Measurements from ENCODE around the gene TCERG1L.
A peak's percentile ranks its signal among the peaks of the same experiment; 100 is the strongest.

DNA sequence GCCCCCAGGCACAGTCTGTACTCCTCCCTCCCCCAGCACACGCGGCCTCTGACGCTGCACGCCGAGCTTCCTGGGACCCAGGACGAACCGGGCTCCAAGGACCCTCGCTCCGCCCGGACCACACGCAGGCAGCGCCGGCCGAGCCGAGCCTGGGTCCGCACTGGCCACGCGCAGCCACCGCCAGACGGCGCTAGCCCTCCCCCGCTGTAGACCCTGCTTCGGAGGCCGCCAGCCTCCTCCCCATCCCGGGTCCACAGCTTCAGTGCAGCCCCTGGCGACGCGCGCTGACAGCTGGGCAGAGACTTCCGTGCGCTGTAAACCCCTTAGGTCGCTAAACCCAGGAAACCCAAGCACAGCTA is 936 bp upstream of the TCERG1L start:
- TF ChIP-seq, protein P1, sequence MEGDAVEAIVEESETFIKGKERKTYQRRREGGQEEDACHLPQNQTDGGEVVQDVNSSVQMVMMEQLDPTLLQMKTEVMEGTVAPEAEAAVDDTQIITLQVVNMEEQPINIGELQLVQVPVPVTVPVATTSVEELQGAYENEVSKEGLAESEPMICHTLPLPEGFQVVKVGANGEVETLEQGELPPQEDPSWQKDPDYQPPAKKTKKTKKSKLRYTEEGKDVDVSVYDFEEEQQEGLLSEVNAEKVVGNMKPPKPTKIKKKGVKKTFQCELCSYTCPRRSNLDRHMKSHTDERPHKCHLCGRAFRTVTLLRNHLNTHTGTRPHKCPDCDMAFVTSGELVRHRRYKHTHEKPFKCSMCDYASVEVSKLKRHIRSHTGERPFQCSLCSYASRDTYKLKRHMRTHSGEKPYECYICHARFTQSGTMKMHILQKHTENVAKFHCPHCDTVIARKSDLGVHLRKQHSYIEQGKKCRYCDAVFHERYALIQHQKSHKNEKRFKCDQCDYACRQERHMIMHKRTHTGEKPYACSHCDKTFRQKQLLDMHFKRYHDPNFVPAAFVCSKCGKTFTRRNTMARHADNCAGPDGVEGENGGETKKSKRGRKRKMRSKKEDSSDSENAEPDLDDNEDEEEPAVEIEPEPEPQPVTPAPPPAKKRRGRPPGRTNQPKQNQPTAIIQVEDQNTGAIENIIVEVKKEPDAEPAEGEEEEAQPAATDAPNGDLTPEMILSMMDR (IDR thresholded peaks at IDR 0.05): peak in 1 of 4 experiments; percentile 35
- TF ChIP-seq POLR2A (IDR thresholded peaks at IDR 0.05) (no peak), POLR2AphosphoS5 (IDR thresholded peaks at IDR 0.05) (no peak)

All from gastroesophageal sphincter (tissue), 3 donors.